SK-N-SH (cell line): ENCODE measurements around the gene WTAP. TPM values are rescaled to one million over a fixed set of nuclear protein-coding genes. Genes with fewer than 3 reads are reported as not detected.

ENCODE experiments used
- CTCF ChIA-PET: fragments of 300-600, 350-600 bp; formaldehyde crosslinking; extraction: SDS; loops from one replicate; lab custom pipeline; 2021; lab: Yijun Ruan, JAX
- POLR2A ChIA-PET: fragments of 350-600 bp; sonication (Branson Sonifier 250); formaldehyde crosslinking; extraction: SDS; loops from one replicate; lab custom pipeline; 2020; ENCODE audit warnings: antibody characterized with exemption, inconsistent platforms; lab: Yijun Ruan, JAX
- DNase-seq: peaks from one replicate; pipeline ENCODE4 v3.0.0; 2012
- H2AFZ ChIP-seq: fragments of 200-600 bp; sonication (generic); 2 replicates; pipeline ENCODE4 v1.8.1; 2016; ENCODE audit warnings: antibody characterized with exemption, mild to moderate bottlenecking, low read depth
- H3F3A ChIP-seq: fragments of 200-600 bp; sonication (generic); replicated peaks from 2 replicates; pipeline ENCODE3; 2016; ENCODE audit warnings: antibody characterized with exemption, mild to moderate bottlenecking; ENCODE audit not compliant: insufficient read depth
- H3K27ac ChIP-seq, 2 experiments: fragments of 200-500 bp in 1 of 2; fragments of 200-600 bp in 1 of 2; sonication (Bioruptor generic) in 1 of 2; sonication (generic), shearing (Covaris generic) in 1 of 2; 2 replicates each; pipeline versions ENCODE4 v1.5.1 to v1.6.1; 2014 to 2016; ENCODE audit warnings: low read depth in 2 of 2, inconsistent platforms in 1 of 2, low read length in 1 of 2, mild to moderate bottlenecking in 1 of 2, mixed read lengths in 1 of 2
- H3K27me3 ChIP-seq: fragments of 200-600 bp; sonication (generic), shearing (Covaris generic); 2 replicates; pipeline ENCODE4 v1.6.1; 2016; ENCODE audit warnings: mixed run types; ENCODE audit not compliant: insufficient read depth
- H3K36me3 ChIP-seq, 2 experiments: fragments of 200-500 bp in 1 of 2; fragments of 200-600 bp in 1 of 2; sonication (Bioruptor generic) in 1 of 2; sonication (generic) in 1 of 2; replicated peaks in 1 of 2; 2 replicates each; pipeline versions ENCODE3 to v1.5.1; 2014 to 2016; ENCODE audit warnings: low read length in 1 of 2, mild to moderate bottlenecking in 1 of 2; ENCODE audit not compliant: insufficient read depth in 2 of 2, control insufficient read depth in 1 of 2
- H3K4me1 ChIP-seq, 2 experiments: fragments of 200-500 bp in 1 of 2; fragments of 200-600 bp in 1 of 2; sonication (Bioruptor generic) in 1 of 2; sonication (generic), shearing (Covaris generic) in 1 of 2; 2 replicates each; pipeline versions ENCODE4 v1.5.1 to v1.6.1; 2014 to 2016; ENCODE audit warnings: low read depth in 1 of 2, low read length in 1 of 2, mixed run types in 1 of 2; ENCODE audit not compliant: insufficient read depth in 2 of 2, control insufficient read depth in 1 of 2
- H3K4me2 ChIP-seq: fragments of 200-600 bp; sonication (generic), shearing (Covaris generic); 2 replicates; pipeline ENCODE4 v1.6.1; 2017; ENCODE audit warnings: mixed run types
- H3K4me3 ChIP-seq, 2 experiments: fragments of 200-500 bp in 1 of 2; fragments of 200-600 bp in 1 of 2; sonication (Bioruptor generic) in 1 of 2; sonication (generic), shearing (Covaris generic) in 1 of 2; 2 replicates each; pipeline versions ENCODE4 v1.5.1 to v1.8.1; 2014 to 2016; ENCODE audit warnings: low read depth in 2 of 2, inconsistent platforms in 1 of 2, low read length in 1 of 2, mild to moderate bottlenecking in 1 of 2, mixed read lengths in 1 of 2, moderate library complexity in 1 of 2
- H3K79me2 ChIP-seq: fragments of 200-600 bp; sonication (generic); 2 replicates; pipeline ENCODE4 v1.8.1; 2017; ENCODE audit warnings: mild to moderate bottlenecking; ENCODE audit not compliant: insufficient read depth
- H3K9ac ChIP-seq: fragments of 200-600 bp; sonication (generic); 2 replicates; pipeline ENCODE4 v1.6.1; 2017; ENCODE audit warnings: mixed run types
- H3K9me2 ChIP-seq: fragments of 200-600 bp; sonication (generic); 2 replicates; pipeline ENCODE4 v1.6.1; 2017; ENCODE audit warnings: mixed run types
- H3K9me3 ChIP-seq: fragments of 200-600 bp; sonication (generic); 2 replicates; pipeline ENCODE4 v1.6.1; 2017; ENCODE audit warnings: mixed run types, mild to moderate bottlenecking, moderate library complexity
- H4K20me1 ChIP-seq: fragments of 200-600 bp; sonication (generic); 2 replicates; pipeline ENCODE4 v1.6.1; 2017; ENCODE audit warnings: mild to moderate bottlenecking, mixed run types; ENCODE audit not compliant: insufficient read depth
- ELF1 ChIP-seq: IDR thresholded peaks from 2 replicates; pipeline ENCODE4 v1.4.0; 2012
- EP300 ChIP-seq, 2 experiments: IDR thresholded peaks; 2 replicates each; pipeline versions ENCODE4 v1.4.0 to v1.6.1; 2012; ENCODE audit warnings: borderline replicate concordance in 1 of 2, low read depth in 1 of 2, low read length in 1 of 2
- EZH2phosphoT487 ChIP-seq: fragments of 200-600 bp; sonication (generic); IDR thresholded peaks from 2 replicates; pipeline ENCODE4 v1.6.1; 2017; ENCODE audit warnings: low read depth, mixed run types, mild to moderate bottlenecking, antibody characterized with exemption, moderate library complexity, borderline replicate concordance
- FOXM1 ChIP-seq: IDR thresholded peaks from 2 replicates; pipeline ENCODE4 v1.4.0; 2012; ENCODE audit warnings: low read depth, mild to moderate bottlenecking
- MEF2A ChIP-seq: IDR thresholded peaks from 2 replicates; pipeline ENCODE4 v1.4.0; 2012; ENCODE audit warnings: low read depth, borderline replicate concordance
- NFIC ChIP-seq: IDR thresholded peaks from 2 replicates; pipeline ENCODE4 v1.4.0; 2012; ENCODE audit warnings: borderline replicate concordance
- RFX5 ChIP-seq: IDR thresholded peaks from 2 replicates; pipeline ENCODE4 v1.6.1; 2012; ENCODE audit warnings: mild to moderate bottlenecking, improper control_type of control experiment, low read length
- TAF1 ChIP-seq: IDR thresholded peaks from 2 replicates; pipeline ENCODE4 v1.6.1; 2012; ENCODE audit warnings: low read depth, mild to moderate bottlenecking, low read length, moderate library complexity, borderline replicate concordance
- WGBS: methylation state at CpG from one replicate; pipeline ENCODE4 v1.1.6; 2017; ENCODE audit warnings: low lambda C conversion rate; 5-methylcytosine and 5-hydroxymethylcytosine counted together
- polyA plus RNA-seq, 3 experiments: library from polyadenylated mRNA; depleted of rRNA; stranded (reverse); fragments of >200 nt; gene quantifications; 2 replicates each; pipeline ENCODE4 v1.2.3, GENCODE V29; 2012
- TF ChIP-seq, protein P1 (sequence below): IDR thresholded peaks from 2 replicates; pipeline ENCODE4 v1.4.0; 2012; ENCODE audit warnings: low read depth, borderline replicate concordance
- TF ChIP-seq, protein P2 (sequence below): IDR thresholded peaks from 2 replicates; pipeline ENCODE4 v1.6.1; 2012; ENCODE audit warnings: mild to moderate bottlenecking, low read depth, low read length, moderate library complexity
- TF ChIP-seq, protein P3 (sequence below): IDR thresholded peaks from 2 replicates; pipeline ENCODE4; 2012

WTAP gene
- polyA plus RNA-seq, 1 of the 3 experiments (the other 2 are of a cell fraction), result 12.8 TPM

DNA sequence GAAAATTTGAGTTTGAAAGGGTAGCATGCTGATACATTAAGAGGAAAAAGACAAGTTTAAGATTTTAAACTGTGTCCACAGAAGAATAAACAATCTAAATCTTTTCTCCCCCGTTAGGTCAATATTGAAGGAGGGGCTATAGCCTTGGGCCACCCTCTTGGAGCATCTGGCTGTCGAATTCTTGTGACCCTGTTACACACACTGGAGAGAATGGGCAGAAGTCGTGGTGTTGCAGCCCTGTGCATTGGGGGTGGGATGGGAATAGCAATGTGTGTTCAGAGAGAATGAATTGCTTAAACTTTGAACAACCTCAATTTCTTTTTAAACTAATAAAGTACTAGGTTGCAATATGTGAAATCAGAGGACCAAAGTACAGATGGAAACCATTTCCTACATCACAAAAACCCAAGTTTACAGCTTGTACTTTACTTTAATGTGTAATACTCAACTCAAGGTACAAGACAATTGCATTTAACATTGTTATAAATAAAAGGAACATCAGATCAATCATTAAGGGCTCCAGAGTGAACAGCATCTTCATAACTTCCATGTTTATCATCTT lies 51.3 kb downstream of the WTAP start:
- Histone ChIP-seq H3K4me2 (no peak overlapping the region), H3F3A (peaks cover 43% of the 10 kb centered on the region), H3K9ac (no peak overlapping the region), H3K27me3 (no peaks in the 10 kb centered on the region), H3K9me3 (no peaks in the 10 kb centered on the region), H3K79me2 (peaks cover 29% of the 10 kb centered on the region), H4K20me1 (peaks cover 3% of the 10 kb centered on the region), H3K4me1 (no peaks in the 10 kb centered on the region; a peak in 1 of 4 replicates), H3K9me2 (no peaks in the 10 kb centered on the region), H2AFZ (no peak overlapping the region), H3K36me3 (peaks cover 65 to 79% of the 10 kb centered on the region in 2 experiments), H3K4me3 (no peak overlapping the region), H3K27ac (no peak overlapping the region)
- ChIA-PET POLR2A (interaction anchor here (0.6 kb wide), 1 partner anchor 8 kb away, joined by 3 read pairs; no protein-coding TSS in a partner anchor), CTCF (no interaction called here)
- TF ChIP-seq RFX5 (no peak), NFIC (no peak), FOXM1 (no peak), EP300 (IDR thresholded peaks at IDR 0.05; ENCODE audit: borderline replicate concordance in 1 of 2, low read depth in 1 of 2, low read length in 1 of 2) (no peak), ELF1 (no peak), EZH2phosphoT487 (no peak), MEF2A (no peak), TAF1 (no peak)
- TF ChIP-seq, protein P1, sequence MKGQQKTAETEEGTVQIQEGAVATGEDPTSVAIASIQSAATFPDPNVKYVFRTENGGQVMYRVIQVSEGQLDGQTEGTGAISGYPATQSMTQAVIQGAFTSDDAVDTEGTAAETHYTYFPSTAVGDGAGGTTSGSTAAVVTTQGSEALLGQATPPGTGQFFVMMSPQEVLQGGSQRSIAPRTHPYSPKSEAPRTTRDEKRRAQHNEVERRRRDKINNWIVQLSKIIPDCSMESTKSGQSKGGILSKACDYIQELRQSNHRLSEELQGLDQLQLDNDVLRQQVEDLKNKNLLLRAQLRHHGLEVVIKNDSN, result no peak
- TF ChIP-seq, protein P2, sequence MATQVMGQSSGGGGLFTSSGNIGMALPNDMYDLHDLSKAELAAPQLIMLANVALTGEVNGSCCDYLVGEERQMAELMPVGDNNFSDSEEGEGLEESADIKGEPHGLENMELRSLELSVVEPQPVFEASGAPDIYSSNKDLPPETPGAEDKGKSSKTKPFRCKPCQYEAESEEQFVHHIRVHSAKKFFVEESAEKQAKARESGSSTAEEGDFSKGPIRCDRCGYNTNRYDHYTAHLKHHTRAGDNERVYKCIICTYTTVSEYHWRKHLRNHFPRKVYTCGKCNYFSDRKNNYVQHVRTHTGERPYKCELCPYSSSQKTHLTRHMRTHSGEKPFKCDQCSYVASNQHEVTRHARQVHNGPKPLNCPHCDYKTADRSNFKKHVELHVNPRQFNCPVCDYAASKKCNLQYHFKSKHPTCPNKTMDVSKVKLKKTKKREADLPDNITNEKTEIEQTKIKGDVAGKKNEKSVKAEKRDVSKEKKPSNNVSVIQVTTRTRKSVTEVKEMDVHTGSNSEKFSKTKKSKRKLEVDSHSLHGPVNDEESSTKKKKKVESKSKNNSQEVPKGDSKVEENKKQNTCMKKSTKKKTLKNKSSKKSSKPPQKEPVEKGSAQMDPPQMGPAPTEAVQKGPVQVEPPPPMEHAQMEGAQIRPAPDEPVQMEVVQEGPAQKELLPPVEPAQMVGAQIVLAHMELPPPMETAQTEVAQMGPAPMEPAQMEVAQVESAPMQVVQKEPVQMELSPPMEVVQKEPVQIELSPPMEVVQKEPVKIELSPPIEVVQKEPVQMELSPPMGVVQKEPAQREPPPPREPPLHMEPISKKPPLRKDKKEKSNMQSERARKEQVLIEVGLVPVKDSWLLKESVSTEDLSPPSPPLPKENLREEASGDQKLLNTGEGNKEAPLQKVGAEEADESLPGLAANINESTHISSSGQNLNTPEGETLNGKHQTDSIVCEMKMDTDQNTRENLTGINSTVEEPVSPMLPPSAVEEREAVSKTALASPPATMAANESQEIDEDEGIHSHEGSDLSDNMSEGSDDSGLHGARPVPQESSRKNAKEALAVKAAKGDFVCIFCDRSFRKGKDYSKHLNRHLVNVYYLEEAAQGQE, result no peak
- TF ChIP-seq, protein P3, sequence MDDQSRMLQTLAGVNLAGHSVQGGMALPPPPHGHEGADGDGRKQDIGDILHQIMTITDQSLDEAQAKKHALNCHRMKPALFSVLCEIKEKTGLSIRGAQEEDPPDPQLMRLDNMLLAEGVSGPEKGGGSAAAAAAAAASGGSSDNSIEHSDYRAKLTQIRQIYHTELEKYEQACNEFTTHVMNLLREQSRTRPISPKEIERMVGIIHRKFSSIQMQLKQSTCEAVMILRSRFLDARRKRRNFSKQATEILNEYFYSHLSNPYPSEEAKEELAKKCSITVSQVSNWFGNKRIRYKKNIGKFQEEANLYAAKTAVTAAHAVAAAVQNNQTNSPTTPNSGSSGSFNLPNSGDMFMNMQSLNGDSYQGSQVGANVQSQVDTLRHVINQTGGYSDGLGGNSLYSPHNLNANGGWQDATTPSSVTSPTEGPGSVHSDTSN, result no peak
- no peak for DNase-seq
- 83% methylated on average over 3 of the region's 3 CpGs for WGBS
